ENCODE measurements around the gene ARHGEF39.

GRCh38 chr9:35616681-35617459 is 48.1 kb downstream of the ARHGEF39 start:
- TF ChIP-seq CTCF (IDR thresholded peaks at IDR 0.05) (peak in 1 of 5 experiments; percentile 17), POLR2A (IDR thresholded peaks at IDR 0.05) (no peak)
